GM10248 (cell line): Measurements from ENCODE around the gene ORAI3.

Experiments used
- CTCF ChIA-PET: fragments of 300-600 bp; sonication (Branson Sonifier 250); formaldehyde crosslinking; extraction: SDS; loops from one replicate; lab custom pipeline; 2021; ENCODE audit warnings: antibody characterized with exemption; lab: Yijun Ruan, JAX
- POLR2A ChIA-PET: fragments of 350-650 bp; sonication (Branson Sonifier 250); formaldehyde crosslinking; extraction: SDS; loops from one replicate; lab custom pipeline; 2020; ENCODE audit warnings: antibody characterized with exemption; lab: Yijun Ruan, JAX
- DNase-seq: peaks from one replicate; pipeline ENCODE4 v3.0.0; 2012; ENCODE audit errors: extremely low spot score
- CTCF ChIP-seq: IDR thresholded peaks from 2 replicates; pipeline ENCODE4 v1.5.1; 2012; ENCODE audit warnings: mild to moderate bottlenecking, low read depth; ENCODE audit errors: extremely low read depth, missing control alignments, control extremely low read depth

ORAI3 gene

GRCh38 chr16:30903002-30903401, 45.9 kb upstream of the ORAI3 start:
- ChIA-PET POLR2A (no interaction called here), CTCF (interaction anchor here (0.9 to 5.9 kb wide), 24 partner anchors 7 to 240 kb away, joined by 3 to 73 read pairs (median 8); no protein-coding TSS in a partner anchor)
- DNase-seq = no peak

GRCh38 chr16:30903596-30903995, 45.3 kb upstream of the ORAI3 start:
- ChIA-PET POLR2A (no interaction called here), CTCF (interaction anchor here (2.3 to 5.9 kb wide), 6 partner anchors 11 to 239 kb away, joined by 7 to 73 read pairs (median 18); no protein-coding TSS in a partner anchor)
- TF ChIP-seq CTCF = no peak
- no peak for DNase-seq

More at GRCh38 chr16:30903002-30903401, 45.9 kb upstream of the ORAI3 start:
- no peak for TF ChIP-seq CTCF

- ChIA-PET POLR2A (no interaction called here), CTCF (interaction anchor here (0.8 to 2.8 kb wide), 5 partner anchors 30 to 90 kb away, joined by 3 to 17 read pairs (median 3); no protein-coding TSS in a partner anchor)
- DNase-seq = peak; percentile 35
- TF ChIP-seq CTCF = no peak
These were observed 44.6 kb upstream of the ORAI3 start for GRCh38 chr16:30904114-30904780.

GRCh38 chr16:30907064-30907463, 41.8 kb upstream of the ORAI3 start:
- no peak for TF ChIP-seq CTCF
- CTCF ChIA-PET = interaction anchor here (0.9 to 2.6 kb wide), 6 partner anchors 10 to 535 kb away, joined by 3 to 8 read pairs (median 4); partner anchors contain the start of genes CTF1 and ZNF843
- DNase-seq = no peak
- POLR2A ChIA-PET = no interaction called here

- TF ChIP-seq CTCF = no peak
- POLR2A ChIA-PET = no interaction called here
- no peak for DNase-seq
- CTCF ChIA-PET = interaction anchor here (2.4 to 2.6 kb wide), 2 partner anchors 9 to 66 kb away, joined by 12 read pairs; no protein-coding TSS in a partner anchor
These were observed 38.3 kb upstream of the ORAI3 start for GRCh38 chr16:30910427-30911029.

GRCh38 chr16:30912794-30913412, 36.0 kb upstream of the ORAI3 start:
- no peak for TF ChIP-seq CTCF
- CTCF ChIA-PET = interaction anchor here (0.9 to 2.4 kb wide), 4 partner anchors 11 to 69 kb away, joined by 3 to 21 read pairs (median 3); no protein-coding TSS in a partner anchor
- no peak for DNase-seq
- POLR2A ChIA-PET = no interaction called here
